Keratinocyte (primary cell): ENCODE results near the gene CLCN4. TPM values are rescaled to one million over a fixed set of nuclear protein-coding genes. Genes with fewer than 3 reads are reported as not detected.

Experiments
- DNase-seq: peaks from one replicate; pipeline ENCODE4 v3.0.0-alpha.2; 2011; ENCODE audit warnings: low read depth, missing footprints, low spot score
- FAIRE-seq: peaks from 2 replicates; lab custom pipeline; 2011; peaks lifted over from hg19 to GRCh38; lab: Jason Lieb, UNC
- H2AFZ ChIP-seq: 2 replicates; pipeline ENCODE4 v1.6.0; 2012; ENCODE audit warnings: low read length, control low read depth, inconsistent platforms; ENCODE audit not compliant: control insufficient read depth
- H3K27ac ChIP-seq: 2 replicates; pipeline ENCODE4 v1.5.1; 2011; ENCODE audit warnings: low read length; ENCODE audit not compliant: control insufficient read depth, insufficient read depth
- H3K27me3 ChIP-seq: 3 replicates; pipeline ENCODE4 v1.6.0; 2011; ENCODE audit warnings: low read length; ENCODE audit not compliant: control insufficient read depth, insufficient read depth; ENCODE audit errors: extremely low read depth
- H3K36me3 ChIP-seq, 2 experiments: 2 replicates in 1 of 2; 3 replicates in 1 of 2; pipeline ENCODE4 v1.5.1; 2011; ENCODE audit warnings: low read length in 2 of 2, mild to moderate bottlenecking in 1 of 2; ENCODE audit not compliant: control insufficient read depth in 2 of 2, insufficient read depth in 2 of 2; ENCODE audit errors: extremely low read depth in 1 of 2
- H3K4me1 ChIP-seq: 3 replicates; pipeline ENCODE4 v1.5.1; 2011; ENCODE audit warnings: low read length; ENCODE audit not compliant: control insufficient read depth, insufficient read depth; ENCODE audit errors: extremely low read depth
- H3K4me2 ChIP-seq: 3 replicates; pipeline ENCODE4 v1.6.0; 2011; ENCODE audit warnings: low read depth, low read length; ENCODE audit not compliant: control insufficient read depth, insufficient read depth; ENCODE audit errors: extremely low read depth
- H3K4me3 ChIP-seq, 3 experiments: fragments of 200-600 bp in 1 of 3; sonication (generic) in 1 of 3; 2 replicates in 2 of 3; 3 replicates in 1 of 3; pipeline ENCODE4 v1.5.1; 2011 to 2016; ENCODE audit warnings: low read length in 3 of 3, mild to moderate bottlenecking in 3 of 3, control low read depth in 2 of 3, inconsistent platforms in 1 of 3, low read depth in 1 of 3, mixed read lengths in 1 of 3, mixed run types in 1 of 3, moderate library complexity in 1 of 3; ENCODE audit not compliant: control insufficient read depth in 2 of 3, insufficient read depth in 2 of 3; ENCODE audit errors: extremely low read depth in 1 of 3
- H3K79me2 ChIP-seq: 2 replicates; pipeline ENCODE4 v1.6.0; 2012; ENCODE audit warnings: low read length; ENCODE audit not compliant: control insufficient read depth, insufficient read depth
- H3K9ac ChIP-seq: 3 replicates; pipeline ENCODE4 v1.6.0; 2011; ENCODE audit warnings: low read length; ENCODE audit not compliant: control insufficient read depth, insufficient read depth; ENCODE audit errors: extremely low read depth
- H3K9me1 ChIP-seq: 3 replicates; pipeline ENCODE4 v1.6.0; 2011; ENCODE audit warnings: low read length; ENCODE audit not compliant: control insufficient read depth, insufficient read depth; ENCODE audit errors: extremely low read depth
- H3K9me3 ChIP-seq: 2 replicates; pipeline ENCODE4 v1.5.1; 2012; ENCODE audit warnings: low read depth, low read length; ENCODE audit not compliant: control insufficient read depth
- H4K20me1 ChIP-seq: 3 replicates; pipeline ENCODE4 v1.6.0; 2011; ENCODE audit warnings: low read length; ENCODE audit not compliant: control insufficient read depth, insufficient read depth; ENCODE audit errors: extremely low read depth
- EZH2 ChIP-seq: IDR thresholded peaks from one replicate; pipeline ENCODE4 v1.6.1; 2012; ENCODE audit warnings: inconsistent platforms, mild to moderate bottlenecking, low read length, moderate library complexity
- dilution Hi-C: fragments of 300-500 bp; cut with MboI; formaldehyde crosslinking; loops from one replicate; pipeline ENCODE4 v1.7.0; 2020; ENCODE audit warnings: low sequenced_read_pairs; ENCODE audit not compliant: extremely low pct_ligation_motif_present
- polyA plus RNA-seq, 5 experiments: library from polyadenylated mRNA; depleted of rRNA in 3 of 5; stranded (reverse) in 3 of 5; stranded (forward) in 1 of 5; unstranded in 1 of 5; fragments of >200 nt; gene quantifications; 1 replicate in 1 of 5; 2 replicates in 3 of 5; 3 replicates in 1 of 5; pipeline versions ENCODE4 v1.2.1 to v1.2.3, GENCODE V29; 2011 to 2012; ENCODE audit warnings: missing spikeins in 2 of 5, low read depth in 1 of 5, low replicate concordance in 1 of 5
- TF ChIP-seq, protein P1 (sequence below), 3 experiments: IDR thresholded peaks in 1 of 3; conservative IDR thresholded peaks in 1 of 3; optimal IDR thresholded peaks in 1 of 3; 2 replicates in 2 of 3; 3 replicates in 1 of 3; pipeline versions ENCODE3 to v1.5.1; 2011; ENCODE audit warnings: low read length in 3 of 3, mild to moderate bottlenecking in 3 of 3, moderate library complexity in 2 of 3, control low read depth in 1 of 3, inconsistent platforms in 1 of 3; ENCODE audit not compliant: insufficient read depth in 2 of 3; ENCODE audit errors: extremely low read depth in 1 of 3

Gene CLCN4
- polyA plus RNA-seq, 1 donor (not counting 4 experiments of a cell fraction or from before 2014, with no cell fraction given), result 0.24 TPM

DNA sequence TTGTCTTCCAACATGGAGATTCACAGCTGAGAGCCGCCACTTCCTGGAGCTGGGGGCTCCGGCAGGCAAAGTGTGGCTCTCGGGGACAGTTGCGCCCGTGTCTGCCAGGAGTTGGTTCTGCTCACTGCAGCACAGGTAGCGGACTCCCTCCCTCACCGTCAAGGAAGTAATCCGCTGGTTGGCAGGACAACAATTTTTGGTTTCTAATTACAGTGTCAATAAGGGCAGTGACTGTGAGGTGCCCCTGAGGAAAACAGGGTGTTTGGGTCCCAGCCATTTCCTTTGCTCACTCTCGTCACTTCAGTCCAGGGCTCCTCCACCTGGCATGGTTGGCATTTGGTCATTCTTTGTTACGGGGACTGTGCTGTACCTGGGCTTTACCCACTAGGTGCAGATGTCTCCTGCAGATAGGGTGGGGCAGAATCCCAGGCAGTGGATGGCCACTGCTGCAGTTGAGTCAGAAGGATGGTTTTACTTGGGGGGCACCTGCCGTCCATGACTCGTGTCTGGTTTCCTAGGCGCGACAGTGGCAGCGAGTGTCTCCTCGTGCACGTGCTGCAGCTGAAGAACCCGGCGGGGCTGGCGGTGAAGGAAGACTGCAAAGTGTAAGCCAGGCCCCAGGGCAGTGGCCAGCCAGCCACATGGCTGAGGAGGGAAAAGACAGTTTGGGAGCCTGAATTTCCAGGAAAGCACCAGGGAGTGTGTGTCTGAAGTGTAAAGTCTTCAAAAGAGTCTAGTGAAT lies 32.1 kb upstream of the CLCN4 start:
- no peaks in the 10 kb centered on the region for H4K20me1 ChIP-seq
- no peaks in the 10 kb centered on the region for H3K9me1 ChIP-seq
- no peak overlapping the region for H3K4me3 ChIP-seq
- H3K9me3 ChIP-seq, result peaks cover 12% of the 10 kb centered on the region
- dilution Hi-C loops, result no loop called here
- peaks cover 0 to 3% of the 10 kb centered on the region in 2 experiments for H3K36me3 ChIP-seq
- FAIRE-seq, result no peak
- no peaks in the 10 kb centered on the region for H3K27me3 ChIP-seq
- DNase-seq, result no peak
- H3K4me2 ChIP-seq, result no peak overlapping the region
- no peaks in the 10 kb centered on the region for H3K4me1 ChIP-seq
- H2AFZ ChIP-seq, result no peak overlapping the region
- no peak overlapping the region for H3K9ac ChIP-seq
- no peaks in the 10 kb centered on the region for H3K79me2 ChIP-seq
- TF ChIP-seq, protein P1, sequence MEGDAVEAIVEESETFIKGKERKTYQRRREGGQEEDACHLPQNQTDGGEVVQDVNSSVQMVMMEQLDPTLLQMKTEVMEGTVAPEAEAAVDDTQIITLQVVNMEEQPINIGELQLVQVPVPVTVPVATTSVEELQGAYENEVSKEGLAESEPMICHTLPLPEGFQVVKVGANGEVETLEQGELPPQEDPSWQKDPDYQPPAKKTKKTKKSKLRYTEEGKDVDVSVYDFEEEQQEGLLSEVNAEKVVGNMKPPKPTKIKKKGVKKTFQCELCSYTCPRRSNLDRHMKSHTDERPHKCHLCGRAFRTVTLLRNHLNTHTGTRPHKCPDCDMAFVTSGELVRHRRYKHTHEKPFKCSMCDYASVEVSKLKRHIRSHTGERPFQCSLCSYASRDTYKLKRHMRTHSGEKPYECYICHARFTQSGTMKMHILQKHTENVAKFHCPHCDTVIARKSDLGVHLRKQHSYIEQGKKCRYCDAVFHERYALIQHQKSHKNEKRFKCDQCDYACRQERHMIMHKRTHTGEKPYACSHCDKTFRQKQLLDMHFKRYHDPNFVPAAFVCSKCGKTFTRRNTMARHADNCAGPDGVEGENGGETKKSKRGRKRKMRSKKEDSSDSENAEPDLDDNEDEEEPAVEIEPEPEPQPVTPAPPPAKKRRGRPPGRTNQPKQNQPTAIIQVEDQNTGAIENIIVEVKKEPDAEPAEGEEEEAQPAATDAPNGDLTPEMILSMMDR (optimal IDR thresholded peaks at IDR 0.05 in 1 of 3, IDR thresholded peaks at IDR 0.05 in 1 of 3, conservative IDR thresholded peaks at IDR 0.05 in 1 of 3; ENCODE audit: extremely low read depth in 1 of 3, insufficient read depth in 2 of 3, low read length in 3 of 3), result no peak
- no peak for TF ChIP-seq EZH2
- no peak overlapping the region for H3K27ac ChIP-seq

DNA sequence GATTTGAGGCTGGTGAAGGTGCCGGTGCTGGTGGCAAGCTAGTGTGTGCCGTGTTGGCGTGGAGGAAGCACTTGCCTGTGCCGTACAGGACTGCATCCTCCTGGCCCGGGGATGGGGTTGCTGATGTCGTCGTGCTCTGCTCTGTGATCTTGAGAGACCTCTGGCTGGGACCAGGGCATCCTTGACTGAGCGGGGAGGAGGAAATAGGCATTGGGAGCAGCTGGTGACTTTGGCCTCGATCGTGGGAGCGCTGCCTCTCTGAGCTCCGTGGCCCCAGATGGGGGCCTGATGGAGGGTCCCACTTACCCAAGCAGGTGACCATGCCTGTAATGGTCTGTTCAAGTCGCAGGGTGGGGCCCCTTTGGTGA lies 31.5 kb upstream of the CLCN4 start:
- Histone ChIP-seq H3K4me2 (no peak overlapping the region), H3K36me3 (peaks cover 1 to 3% of the 10 kb centered on the region in 2 experiments), H3K4me1 (no peaks in the 10 kb centered on the region), H4K20me1 (no peaks in the 10 kb centered on the region), H2AFZ (no peak overlapping the region), H3K79me2 (no peaks in the 10 kb centered on the region), H3K9me3 (peaks cover 11% of the 10 kb centered on the region), H3K9ac (no peak overlapping the region), H3K9me1 (no peaks in the 10 kb centered on the region), H3K27ac (no peak overlapping the region), H3K4me3 (no peak overlapping the region), H3K27me3 (no peaks in the 10 kb centered on the region)
- TF ChIP-seq EZH2, result no peak
- TF ChIP-seq, protein P1 (optimal IDR thresholded peaks at IDR 0.05 in 1 of 3, IDR thresholded peaks at IDR 0.05 in 1 of 3, conservative IDR thresholded peaks at IDR 0.05 in 1 of 3; ENCODE audit: extremely low read depth in 1 of 3, insufficient read depth in 2 of 3, low read length in 3 of 3), result no peak
- dilution Hi-C loops, result no loop called here
- FAIRE-seq (no peak), DNase-seq (no peak)
